KMS-11 (cell line): ENCODE measurements around the gene DBH.

Experiments
- H2AFZ ChIP-seq: fragments of 200-600 bp; sonication (generic); 2 replicates; pipeline ENCODE4 v1.6.1; 2016; ENCODE audit warnings: antibody characterized with exemption, mixed run types, low read depth
- H3K27ac ChIP-seq: fragments of 200-600 bp; sonication (generic); 2 replicates; pipeline ENCODE4 v1.6.1; 2016; ENCODE audit warnings: mild to moderate bottlenecking, mixed run types
- H3K27me3 ChIP-seq: fragments of 200-600 bp; sonication (generic); 2 replicates; pipeline ENCODE4 v1.6.1; 2017; ENCODE audit warnings: mild to moderate bottlenecking, low read depth, mixed run types, moderate library complexity; ENCODE audit not compliant: insufficient read depth
- H3K36me3 ChIP-seq: fragments of 200-600 bp; sonication (generic); 2 replicates; pipeline ENCODE4 v1.6.1; 2017; ENCODE audit warnings: mild to moderate bottlenecking, mixed run types; ENCODE audit not compliant: insufficient read depth
- H3K4me1 ChIP-seq: fragments of 200-600 bp; sonication (generic); 2 replicates; pipeline ENCODE4 v1.6.1; 2016; ENCODE audit warnings: mild to moderate bottlenecking, low read depth, mixed run types; ENCODE audit not compliant: poor library complexity, severe bottlenecking
- H3K4me2 ChIP-seq: fragments of 200-600 bp; sonication (generic); 2 replicates; pipeline ENCODE4 v1.7.0; 2016; ENCODE audit warnings: mild to moderate bottlenecking, mixed run types
- H3K4me3 ChIP-seq: fragments of 200-600 bp; sonication (generic); IDR thresholded peaks from 2 replicates; pipeline ENCODE4 v1.6.1; 2017; ENCODE audit warnings: low read depth, low read length, mixed read lengths; ENCODE audit not compliant: insufficient read depth
- H3K79me2 ChIP-seq: fragments of 200-600 bp; sonication (generic); 2 replicates; pipeline ENCODE4 v1.6.1; 2016; ENCODE audit warnings: low read depth, mixed run types; ENCODE audit not compliant: insufficient read depth
- H3K9ac ChIP-seq: fragments of 200-600 bp; sonication (generic); 2 replicates; pipeline ENCODE4 v1.6.1; 2016; ENCODE audit warnings: mild to moderate bottlenecking, mixed run types
- H4K20me1 ChIP-seq: fragments of 200-600 bp; sonication (generic); 2 replicates; pipeline ENCODE4 v1.6.1; 2016; ENCODE audit warnings: mild to moderate bottlenecking, mixed run types; ENCODE audit not compliant: insufficient read depth
- CTCF ChIP-seq: fragments of 200-600 bp; sonication (generic); conservative IDR thresholded peaks from 2 replicates; pipeline ENCODE4 v1.6.1; 2017; ENCODE audit warnings: low read depth, mild to moderate bottlenecking, antibody characterized with exemption, low read length, moderate library complexity, mixed read lengths

Gene DBH

DNA sequence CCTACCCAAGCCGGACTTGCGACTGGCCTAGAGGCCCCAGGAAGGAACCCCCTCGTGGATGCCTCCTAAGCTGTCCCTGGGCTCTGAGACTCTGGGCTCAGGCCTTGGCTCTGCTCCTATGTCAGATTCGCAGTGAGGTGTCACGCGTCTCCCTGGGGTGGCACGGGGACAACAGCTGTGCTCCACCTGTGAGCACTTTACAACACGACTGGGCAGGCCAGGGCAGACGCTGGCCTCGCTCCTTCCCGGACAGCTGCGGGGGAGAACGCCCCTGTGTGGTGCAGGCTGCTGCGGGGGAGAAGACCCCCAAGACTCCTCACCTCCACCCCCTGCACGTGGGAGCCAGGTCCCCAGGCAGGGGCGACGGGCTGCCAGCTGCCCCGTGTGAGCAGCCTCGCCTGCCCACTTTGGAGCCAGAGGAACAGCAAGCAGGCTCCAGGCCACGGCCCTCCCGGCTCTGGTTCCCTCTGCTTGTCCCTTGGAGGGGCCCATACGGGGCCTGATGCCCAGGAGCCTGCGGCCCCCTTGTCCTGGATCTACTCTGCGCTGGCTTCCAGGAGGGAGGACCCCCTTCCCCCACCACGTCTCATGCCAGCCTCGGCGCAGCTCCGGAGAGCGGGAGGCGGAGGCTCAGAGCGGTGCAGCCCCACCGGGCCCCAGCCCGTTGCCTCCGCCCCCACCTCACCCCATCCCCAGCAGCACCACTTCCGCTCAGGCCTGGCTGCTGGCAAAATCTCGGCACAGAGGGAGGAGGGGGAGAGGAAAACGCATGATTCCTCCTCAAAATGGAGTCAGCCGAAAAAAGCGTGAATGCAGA, 66.0 kb downstream of the DBH start:
- Histone ChIP-seq H3K4me3 (no peak overlapping the region), H3K4me2 (no peak overlapping the region), H3K9ac (no peak overlapping the region), H4K20me1 (no peaks in the 10 kb centered on the region), H3K36me3 (no peaks in the 10 kb centered on the region), H3K4me1 (no peaks in the 10 kb centered on the region), H3K79me2 (no peaks in the 10 kb centered on the region), H2AFZ (no peak overlapping the region), H3K27ac (no peak overlapping the region), H3K27me3 (peaks cover 79% of the 10 kb centered on the region; the same call in 1 of the 2 replicates)
- no peak for TF ChIP-seq CTCF

DNA sequence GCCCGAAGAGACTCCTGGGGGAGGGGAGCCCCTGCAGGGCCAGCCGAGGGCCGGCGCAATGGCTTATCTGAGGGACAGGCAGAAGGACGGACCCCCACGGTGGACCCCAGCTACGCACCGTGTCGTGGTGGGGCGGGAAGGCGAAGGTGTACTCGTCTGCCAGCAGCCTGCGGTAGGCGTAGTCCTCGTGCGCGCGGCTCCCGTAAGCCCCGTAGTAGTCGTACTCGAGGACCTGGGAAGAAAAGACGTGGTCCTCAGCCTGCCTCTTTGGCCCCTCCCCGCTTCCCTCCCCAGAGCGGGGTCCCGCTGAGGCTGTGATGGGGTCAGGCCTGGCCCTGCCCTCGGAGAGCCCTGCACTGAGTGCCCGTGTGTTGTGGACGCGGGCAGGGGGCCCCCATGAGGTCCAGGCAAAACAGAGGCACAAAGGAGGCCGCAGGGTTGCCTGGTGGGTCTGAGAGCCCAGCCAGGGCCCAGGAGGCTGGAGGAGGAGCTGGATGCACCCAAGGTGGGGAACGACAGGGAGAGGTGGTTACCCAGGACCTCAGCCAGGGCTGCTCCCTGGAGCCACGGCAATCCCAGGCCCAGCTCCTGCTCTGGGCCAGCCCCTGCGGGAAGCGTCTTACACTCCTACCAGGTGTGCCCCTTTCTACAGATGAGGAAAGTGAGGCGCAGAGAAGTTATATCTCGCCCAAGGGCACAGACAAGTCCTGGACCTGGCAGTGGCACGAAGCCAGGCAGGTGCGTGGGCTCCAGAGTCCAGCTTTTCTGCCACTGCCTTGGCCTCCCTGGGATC, 66.8 kb downstream of the DBH start:
- Histone ChIP-seq H3K4me2 (no peak overlapping the region), H3K4me1 (no peaks in the 10 kb centered on the region), H3K4me3 (no peak overlapping the region), H3K79me2 (no peaks in the 10 kb centered on the region), H3K27ac (no peak overlapping the region), H3K27me3 (peaks cover 74% of the 10 kb centered on the region; the same call in 1 of the 2 replicates), H2AFZ (no peak overlapping the region), H3K9ac (no peak overlapping the region), H3K36me3 (no peaks in the 10 kb centered on the region), H4K20me1 (no peaks in the 10 kb centered on the region)
- TF ChIP-seq CTCF = no peak

- Histone ChIP-seq H3K4me3 (no peak overlapping the region), H3K79me2 (no peaks in the 10 kb centered on the region), H3K36me3 (no peaks in the 10 kb centered on the region), H2AFZ (no peak overlapping the region), H3K27me3 (peaks cover 77% of the 10 kb centered on the region; the same call in 1 of the 2 replicates), H3K4me2 (no peak overlapping the region), H4K20me1 (no peaks in the 10 kb centered on the region), H3K27ac (no peak overlapping the region), H3K4me1 (no peaks in the 10 kb centered on the region), H3K9ac (no peak overlapping the region)
- TF ChIP-seq CTCF = no peak
Observed at GRCh38 chr9:133703591-133704399, 67.6 kb downstream of the DBH start.

DNA sequence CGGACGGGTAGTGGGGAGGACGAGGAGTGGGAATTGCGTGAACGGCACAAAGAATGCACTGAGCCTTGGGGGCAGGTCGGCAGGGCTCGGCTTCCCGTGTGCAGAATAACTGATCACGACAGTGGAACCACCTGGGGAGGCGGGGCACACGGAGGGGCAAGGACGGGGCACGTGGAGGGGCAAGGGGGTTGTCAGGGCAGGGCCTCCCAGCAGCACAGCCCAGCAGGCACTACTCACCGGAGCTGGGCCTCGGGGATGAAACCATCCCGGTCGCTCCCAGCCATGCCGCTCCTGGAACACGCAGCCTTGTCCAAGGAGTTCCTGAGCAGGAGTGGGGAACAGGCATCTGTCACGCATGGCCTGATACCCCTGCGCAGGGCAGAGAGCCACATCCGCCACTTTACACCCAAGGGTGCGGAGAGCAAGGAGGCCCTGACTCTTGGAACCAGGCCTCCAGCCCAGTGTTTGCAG, 68.6 kb downstream of the DBH start:
- H3K4me2 ChIP-seq = no peak overlapping the region
- no peak overlapping the region for H2AFZ ChIP-seq
- H3K36me3 ChIP-seq = no peaks in the 10 kb centered on the region
- no peaks in the 10 kb centered on the region for H3K79me2 ChIP-seq
- H3K4me3 ChIP-seq = no peak overlapping the region
- no peaks in the 10 kb centered on the region for H3K4me1 ChIP-seq
- H3K27me3 ChIP-seq = peaks cover 80% of the 10 kb centered on the region; the same call in 1 of the 2 replicates
- no peak for TF ChIP-seq CTCF
- H3K9ac ChIP-seq = no peak overlapping the region
- no peak overlapping the region for H3K27ac ChIP-seq
- H4K20me1 ChIP-seq = no peaks in the 10 kb centered on the region
